GM23338 (cell line): Measurements from ENCODE around the gene BBOX1.

ENCODE experiments used
- CREB1 ChIP-seq: fragments of 250-450 bp; sonication (Bioruptor Pico); IDR thresholded peaks from 2 replicates; pipeline ENCODE4 v1.5.0; 2020; ENCODE audit warnings: low read depth, mild to moderate bottlenecking, moderate library complexity
- CTCF ChIP-seq, 2 experiments: fragments of 200-600 bp in 1 of 2; sonication (generic) in 1 of 2; conservative IDR thresholded peaks; 2 replicates each; pipeline versions ENCODE4 v1.5.1 to v1.6.1; 2016 to 2017; ENCODE audit warnings: antibody characterized with exemption in 2 of 2, low read depth in 2 of 2, mild to moderate bottlenecking in 2 of 2, moderate library complexity in 1 of 2
- ETS1 ChIP-seq: IDR thresholded peaks from 2 replicates; pipeline ENCODE4 v1.6.1; 2016; ENCODE audit warnings: antibody characterized with exemption
- EZH2 ChIP-seq: fragments of 200-600 bp; sonication (generic); IDR thresholded peaks from one replicate; pipeline ENCODE4 v1.8.0; 2017; ENCODE audit warnings: antibody characterized with exemption, mild to moderate bottlenecking, low read depth; ENCODE audit not compliant: unreplicated experiment
- EZH2phosphoT487 ChIP-seq: fragments of 200-600 bp; sonication (generic); IDR thresholded peaks from one replicate; pipeline ENCODE4 v1.8.1; 2018; ENCODE audit warnings: antibody characterized with exemption; ENCODE audit not compliant: unreplicated experiment
- JUNB ChIP-seq: IDR thresholded peaks from one replicate; pipeline ENCODE4 v1.6.1; 2016; ENCODE audit warnings: antibody characterized with exemption; ENCODE audit not compliant: unreplicated experiment
- NANOG ChIP-seq: IDR thresholded peaks from 2 replicates; pipeline ENCODE4 v1.6.1; 2016; ENCODE audit warnings: antibody characterized with exemption, borderline replicate concordance
- POLR2AphosphoS5 ChIP-seq: IDR thresholded peaks from 2 replicates; pipeline ENCODE4 v1.6.1; 2016; ENCODE audit warnings: antibody characterized with exemption, low read depth
- REST ChIP-seq: IDR thresholded peaks from one replicate; pipeline ENCODE4 v1.6.1; 2018; ENCODE audit warnings: antibody characterized with exemption; ENCODE audit not compliant: unreplicated experiment
- STAT1 ChIP-seq: IDR thresholded peaks from one replicate; pipeline ENCODE4 v1.6.1; 2016; ENCODE audit warnings: antibody characterized with exemption; ENCODE audit not compliant: unreplicated experiment
- ZNF114 ChIP-seq: fragments of 250-450 bp; sonication (Bioruptor Pico); IDR thresholded peaks from 2 replicates; pipeline ENCODE4 v1.5.0; 2020; ENCODE audit warnings: mild to moderate bottlenecking, moderate library complexity
- ZNF331 ChIP-seq: fragments of 250-450 bp; sonication (Bioruptor Pico); IDR thresholded peaks from 2 replicates; pipeline ENCODE4 v1.5.0; 2020; ENCODE audit warnings: low read depth, mild to moderate bottlenecking, moderate library complexity
- TF ChIP-seq, protein P1 (sequence below): fragments of 250-450 bp; sonication (Bioruptor Pico); IDR thresholded peaks from 2 replicates; pipeline ENCODE4 v1.5.0; 2020; ENCODE audit warnings: mild to moderate bottlenecking, moderate library complexity

- TF ChIP-seq CTCF (conservative IDR thresholded peaks at IDR 0.05; ENCODE audit: low read depth in 2 of 2), result no peak
- TF ChIP-seq POLR2AphosphoS5, result no peak
- TF ChIP-seq NANOG, result no peak
- TF ChIP-seq ZNF331 (CRISPR knock-in tag), result no peak
- TF ChIP-seq EZH2, result no peak
- no peak for TF ChIP-seq CREB1 (CRISPR knock-in tag)
- TF ChIP-seq JUNB, result no peak
- no peak for TF ChIP-seq REST
- TF ChIP-seq EZH2phosphoT487, result no peak
- TF ChIP-seq ETS1, result no peak
- TF ChIP-seq, protein P1, sequence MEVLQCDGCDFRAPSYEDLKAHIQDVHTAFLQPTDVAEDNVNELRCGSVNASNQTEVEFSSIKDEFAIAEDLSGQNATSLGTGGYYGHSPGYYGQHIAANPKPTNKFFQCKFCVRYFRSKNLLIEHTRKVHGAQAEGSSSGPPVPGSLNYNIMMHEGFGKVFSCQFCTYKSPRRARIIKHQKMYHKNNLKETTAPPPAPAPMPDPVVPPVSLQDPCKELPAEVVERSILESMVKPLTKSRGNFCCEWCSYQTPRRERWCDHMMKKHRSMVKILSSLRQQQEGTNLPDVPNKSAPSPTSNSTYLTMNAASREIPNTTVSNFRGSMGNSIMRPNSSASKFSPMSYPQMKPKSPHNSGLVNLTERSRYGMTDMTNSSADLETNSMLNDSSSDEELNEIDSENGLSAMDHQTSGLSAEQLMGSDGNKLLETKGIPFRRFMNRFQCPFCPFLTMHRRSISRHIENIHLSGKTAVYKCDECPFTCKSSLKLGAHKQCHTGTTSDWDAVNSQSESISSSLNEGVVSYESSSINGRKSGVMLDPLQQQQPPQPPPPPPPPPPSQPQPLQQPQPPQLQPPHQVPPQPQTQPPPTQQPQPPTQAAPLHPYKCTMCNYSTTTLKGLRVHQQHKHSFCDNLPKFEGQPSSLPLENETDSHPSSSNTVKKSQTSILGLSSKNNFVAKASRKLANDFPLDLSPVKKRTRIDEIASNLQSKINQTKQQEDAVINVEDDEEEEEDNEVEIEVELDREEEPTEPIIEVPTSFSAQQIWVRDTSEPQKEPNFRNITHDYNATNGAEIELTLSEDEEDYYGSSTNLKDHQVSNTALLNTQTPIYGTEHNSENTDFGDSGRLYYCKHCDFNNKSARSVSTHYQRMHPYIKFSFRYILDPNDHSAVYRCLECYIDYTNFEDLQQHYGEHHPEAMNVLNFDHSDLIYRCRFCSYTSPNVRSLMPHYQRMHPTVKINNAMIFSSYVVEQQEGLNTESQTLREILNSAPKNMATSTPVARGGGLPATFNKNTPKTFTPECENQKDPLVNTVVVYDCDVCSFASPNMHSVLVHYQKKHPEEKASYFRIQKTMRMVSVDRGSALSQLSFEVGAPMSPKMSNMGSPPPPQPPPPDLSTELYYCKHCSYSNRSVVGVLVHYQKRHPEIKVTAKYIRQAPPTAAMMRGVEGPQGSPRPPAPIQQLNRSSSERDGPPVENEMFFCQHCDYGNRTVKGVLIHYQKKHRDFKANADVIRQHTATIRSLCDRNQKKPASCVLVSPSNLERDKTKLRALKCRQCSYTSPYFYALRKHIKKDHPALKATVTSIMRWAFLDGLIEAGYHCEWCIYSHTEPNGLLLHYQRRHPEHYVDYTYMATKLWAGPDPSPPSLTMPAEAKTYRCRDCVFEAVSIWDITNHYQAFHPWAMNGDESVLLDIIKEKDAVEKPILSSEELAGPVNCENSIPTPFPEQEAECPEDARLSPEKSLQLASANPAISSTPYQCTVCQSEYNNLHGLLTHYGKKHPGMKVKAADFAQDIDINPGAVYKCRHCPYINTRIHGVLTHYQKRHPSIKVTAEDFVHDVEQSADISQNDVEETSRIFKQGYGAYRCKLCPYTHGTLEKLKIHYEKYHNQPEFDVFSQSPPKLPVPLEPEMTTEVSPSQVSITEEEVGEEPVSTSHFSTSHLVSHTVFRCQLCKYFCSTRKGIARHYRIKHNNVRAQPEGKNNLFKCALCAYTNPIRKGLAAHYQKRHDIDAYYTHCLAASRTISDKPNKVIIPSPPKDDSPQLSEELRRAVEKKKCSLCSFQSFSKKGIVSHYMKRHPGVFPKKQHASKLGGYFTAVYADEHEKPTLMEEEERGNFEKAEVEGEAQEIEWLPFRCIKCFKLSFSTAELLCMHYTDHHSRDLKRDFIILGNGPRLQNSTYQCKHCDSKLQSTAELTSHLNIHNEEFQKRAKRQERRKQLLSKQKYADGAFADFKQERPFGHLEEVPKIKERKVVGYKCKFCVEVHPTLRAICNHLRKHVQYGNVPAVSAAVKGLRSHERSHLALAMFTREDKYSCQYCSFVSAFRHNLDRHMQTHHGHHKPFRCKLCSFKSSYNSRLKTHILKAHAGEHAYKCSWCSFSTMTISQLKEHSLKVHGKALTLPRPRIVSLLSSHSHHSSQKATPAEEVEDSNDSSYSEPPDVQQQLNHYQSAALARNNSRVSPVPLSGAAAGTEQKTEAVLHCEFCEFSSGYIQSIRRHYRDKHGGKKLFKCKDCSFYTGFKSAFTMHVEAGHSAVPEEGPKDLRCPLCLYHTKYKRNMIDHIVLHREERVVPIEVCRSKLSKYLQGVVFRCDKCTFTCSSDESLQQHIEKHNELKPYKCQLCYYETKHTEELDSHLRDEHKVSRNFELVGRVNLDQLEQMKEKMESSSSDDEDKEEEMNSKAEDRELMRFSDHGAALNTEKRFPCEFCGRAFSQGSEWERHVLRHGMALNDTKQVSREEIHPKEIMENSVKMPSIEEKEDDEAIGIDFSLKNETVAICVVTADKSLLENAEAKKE, result no peak
- no peak for TF ChIP-seq ZNF114 (CRISPR knock-in tag)
- no peak for TF ChIP-seq STAT1
Measured at GRCh38 chr11:27075192-27075591, 34.6 kb downstream of the BBOX1 start.
